BE2C (cell line): Measurements from ENCODE around the gene TUT4.

ENCODE experiments used
- DNase-seq: peaks from one replicate; pipeline ENCODE4 v3.0.0-alpha.2; 2020
- H3K27me3 ChIP-seq: fragments of 250-450 bp; sonication (Bioruptor Pico); 2 replicates; pipeline ENCODE4 v1.5.1; 2020; ENCODE audit warnings: mild to moderate bottlenecking
- H3K36me3 ChIP-seq: fragments of 250-450 bp; sonication (Bioruptor Pico); 2 replicates; pipeline ENCODE4 v1.5.1; 2020; ENCODE audit warnings: mild to moderate bottlenecking
- H3K4me1 ChIP-seq: fragments of 250-450 bp; sonication (Bioruptor Pico); 2 replicates; pipeline ENCODE4 v1.5.1; 2020
- H3K4me3 ChIP-seq: 2 replicates; pipeline ENCODE4 v1.5.1; 2011; ENCODE audit warnings: low read depth, low read length
- H3K9me3 ChIP-seq: fragments of 250-450 bp; sonication (Bioruptor Pico); 2 replicates; pipeline ENCODE4 v1.5.1; 2020
- TF ChIP-seq, protein P1 (sequence below): IDR thresholded peaks from 2 replicates; pipeline ENCODE4 v1.5.1; 2012; ENCODE audit warnings: mild to moderate bottlenecking, low read depth, low read length

Gene TUT4

DNA sequence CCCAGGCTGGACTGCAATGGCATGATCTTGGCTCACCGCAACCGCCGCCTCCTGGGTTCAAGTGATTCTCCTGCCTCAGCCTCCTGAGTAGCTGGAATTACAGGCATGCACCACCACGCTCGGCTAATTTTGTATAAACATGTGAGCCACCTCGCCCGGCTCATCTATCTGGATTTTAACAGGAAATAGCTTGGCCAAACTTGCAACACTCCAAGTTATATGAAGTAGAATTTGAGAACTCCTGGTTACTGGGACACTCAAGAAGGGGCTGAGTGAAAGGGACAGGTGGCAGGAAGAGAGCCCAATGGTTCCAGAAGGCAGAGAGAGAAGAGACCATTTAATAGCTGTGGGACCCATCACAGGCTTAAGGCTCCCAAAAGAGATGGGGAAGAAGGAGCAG lies 46.3 kb upstream of the TUT4 start:
- no peaks in the 10 kb centered on the region for H3K4me1 ChIP-seq

DNA sequence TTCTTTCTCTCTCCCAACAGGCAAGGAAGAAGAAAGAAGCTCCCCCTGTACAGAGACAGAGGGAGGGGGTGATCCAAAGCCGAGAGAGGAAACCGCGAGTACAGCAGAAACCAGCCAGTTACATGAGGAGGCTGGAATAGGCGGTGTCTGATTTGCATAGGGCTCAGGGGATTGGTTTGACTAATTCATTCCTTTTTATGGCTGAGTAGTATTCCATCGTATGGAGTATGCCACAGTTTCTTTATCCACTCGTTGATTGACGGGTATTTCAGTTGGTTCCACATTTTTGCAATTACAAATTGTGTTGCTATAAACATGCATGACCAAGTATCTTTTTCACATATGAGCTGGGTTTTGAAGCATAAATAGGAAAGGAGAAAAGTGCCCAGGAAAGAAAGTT lies 45.8 kb upstream of the TUT4 start:
- no peak for DNase-seq
- Histone ChIP-seq H3K4me3 (no peak overlapping the region), H3K9me3 (no peaks in the 10 kb centered on the region), H3K4me1 (no peaks in the 10 kb centered on the region), H3K36me3 (no peaks in the 10 kb centered on the region), H3K27me3 (no peaks in the 10 kb centered on the region)
- TF ChIP-seq, protein P1, sequence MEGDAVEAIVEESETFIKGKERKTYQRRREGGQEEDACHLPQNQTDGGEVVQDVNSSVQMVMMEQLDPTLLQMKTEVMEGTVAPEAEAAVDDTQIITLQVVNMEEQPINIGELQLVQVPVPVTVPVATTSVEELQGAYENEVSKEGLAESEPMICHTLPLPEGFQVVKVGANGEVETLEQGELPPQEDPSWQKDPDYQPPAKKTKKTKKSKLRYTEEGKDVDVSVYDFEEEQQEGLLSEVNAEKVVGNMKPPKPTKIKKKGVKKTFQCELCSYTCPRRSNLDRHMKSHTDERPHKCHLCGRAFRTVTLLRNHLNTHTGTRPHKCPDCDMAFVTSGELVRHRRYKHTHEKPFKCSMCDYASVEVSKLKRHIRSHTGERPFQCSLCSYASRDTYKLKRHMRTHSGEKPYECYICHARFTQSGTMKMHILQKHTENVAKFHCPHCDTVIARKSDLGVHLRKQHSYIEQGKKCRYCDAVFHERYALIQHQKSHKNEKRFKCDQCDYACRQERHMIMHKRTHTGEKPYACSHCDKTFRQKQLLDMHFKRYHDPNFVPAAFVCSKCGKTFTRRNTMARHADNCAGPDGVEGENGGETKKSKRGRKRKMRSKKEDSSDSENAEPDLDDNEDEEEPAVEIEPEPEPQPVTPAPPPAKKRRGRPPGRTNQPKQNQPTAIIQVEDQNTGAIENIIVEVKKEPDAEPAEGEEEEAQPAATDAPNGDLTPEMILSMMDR: no peak

More for the DNA sequence above, 46.3 kb upstream of the TUT4 start:
- Histone ChIP-seq H3K4me3 (no peak overlapping the region), H3K9me3 (no peaks in the 10 kb centered on the region), H3K36me3 (no peaks in the 10 kb centered on the region), H3K27me3 (no peaks in the 10 kb centered on the region)
- TF ChIP-seq, protein P1: no peak
- no peak for DNase-seq

DNA sequence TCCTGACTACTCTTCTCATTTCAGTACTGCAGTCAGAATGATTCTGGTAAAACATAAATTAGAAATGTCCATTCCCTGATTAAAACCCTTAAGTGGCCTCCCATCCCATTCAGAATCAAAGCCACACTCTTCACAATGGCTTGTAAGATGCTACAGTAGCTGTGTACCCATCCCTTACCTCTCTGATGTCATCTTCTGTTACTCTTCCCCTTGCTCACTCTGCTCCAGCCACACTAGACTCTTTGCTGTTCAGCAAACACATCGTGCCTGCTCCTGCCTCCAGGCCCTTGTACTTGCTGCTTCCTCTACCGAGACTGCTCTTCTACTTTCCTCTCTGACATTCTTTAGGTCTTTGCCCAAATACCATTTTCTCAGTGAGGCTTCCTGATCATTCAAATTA lies 45.0 kb upstream of the TUT4 start:
- DNase-seq: no peak
- no peaks in the 10 kb centered on the region for H3K9me3 ChIP-seq
- H3K4me1 ChIP-seq: no peaks in the 10 kb centered on the region
- H3K27me3 ChIP-seq: no peaks in the 10 kb centered on the region
- TF ChIP-seq, protein P1: no peak
- no peak overlapping the region for H3K4me3 ChIP-seq
- H3K36me3 ChIP-seq: no peaks in the 10 kb centered on the region

DNA sequence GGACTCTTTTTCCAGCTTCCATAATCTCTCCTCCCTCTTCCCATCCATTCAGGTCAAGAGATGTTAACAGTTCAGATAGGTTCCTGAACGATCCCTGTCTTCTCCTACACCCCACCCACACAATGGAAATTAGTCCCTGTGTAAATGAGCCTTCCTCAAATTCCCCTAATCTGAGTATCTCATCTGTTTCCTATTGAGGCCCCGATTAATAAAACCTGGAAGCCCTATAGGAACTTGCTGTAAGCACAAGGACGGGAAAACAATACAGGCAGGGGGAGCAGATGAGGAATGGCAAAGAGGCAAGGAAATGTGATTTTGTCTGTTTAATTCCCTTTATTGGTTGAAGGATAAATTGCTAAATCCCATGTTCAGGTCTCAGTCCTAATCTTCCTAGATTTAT lies 42.2 kb upstream of the TUT4 start:
- no peak for DNase-seq

DNA sequence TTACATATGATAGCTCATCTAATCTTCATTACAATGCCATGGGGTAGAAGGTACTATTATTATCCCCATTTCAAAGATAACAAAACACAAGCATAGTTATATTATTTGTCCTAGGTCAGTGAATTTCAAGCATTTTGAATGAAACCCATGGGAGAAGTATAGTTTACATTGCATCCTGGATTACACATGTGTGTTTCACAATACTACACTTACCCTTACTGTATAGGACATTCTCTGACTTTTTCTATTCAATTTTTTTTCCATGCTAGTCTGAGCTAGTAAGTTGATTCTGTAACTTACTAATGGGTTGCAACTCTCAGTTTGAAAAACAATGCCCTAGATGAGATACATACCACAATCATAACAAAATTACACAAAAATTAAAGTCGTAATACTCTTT lies 40.6 kb upstream of the TUT4 start:
- H3K4me3 ChIP-seq: no peak overlapping the region
- TF ChIP-seq, protein P1: no peak
- H3K27me3 ChIP-seq: no peaks in the 10 kb centered on the region

More for the DNA sequence above, 42.2 kb upstream of the TUT4 start:
- TF ChIP-seq, protein P1: no peak
- Histone ChIP-seq H3K36me3 (no peaks in the 10 kb centered on the region), H3K27me3 (no peaks in the 10 kb centered on the region), H3K4me1 (no peaks in the 10 kb centered on the region), H3K9me3 (no peaks in the 10 kb centered on the region), H3K4me3 (no peak overlapping the region)

DNA sequence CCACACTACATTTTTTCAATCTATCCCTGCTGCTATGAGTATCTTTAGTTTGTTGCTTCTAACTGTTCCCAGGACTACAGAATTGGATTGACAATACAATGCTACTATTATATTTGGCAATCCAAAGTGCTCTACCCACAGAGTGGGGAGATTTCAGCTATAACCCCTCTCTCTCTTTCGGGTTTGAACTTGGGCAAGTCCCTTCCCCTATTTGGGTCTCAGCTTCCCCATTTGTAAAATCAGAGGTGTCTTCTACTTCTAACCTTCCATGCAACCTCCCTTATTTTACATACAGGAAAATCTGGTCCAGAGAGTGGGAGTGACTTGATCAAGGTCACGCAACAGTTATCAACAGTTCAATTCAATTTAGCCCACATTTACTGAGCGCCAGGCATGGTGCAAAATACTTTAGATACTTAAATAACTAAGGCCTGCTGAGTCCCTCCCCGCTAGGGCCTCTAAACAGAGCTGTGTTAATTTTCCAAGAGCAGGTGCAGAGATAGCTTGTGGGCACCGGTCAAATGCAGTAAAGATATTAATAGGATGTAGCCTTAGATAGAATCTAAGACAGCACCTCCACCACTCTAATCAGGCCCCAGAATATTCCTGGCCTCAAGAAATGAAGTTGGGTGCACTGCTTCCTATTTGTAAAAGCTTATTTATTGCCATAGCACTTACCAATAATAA lies 39.9 kb upstream of the TUT4 start:
- Histone ChIP-seq H3K4me3 (no peak overlapping the region), H3K4me1 (no peaks in the 10 kb centered on the region), H3K36me3 (no peaks in the 10 kb centered on the region), H3K9me3 (no peaks in the 10 kb centered on the region), H3K27me3 (no peaks in the 10 kb centered on the region)
- TF ChIP-seq, protein P1: no peak
- DNase-seq: no peak

More for the DNA sequence above, 40.6 kb upstream of the TUT4 start:
- Histone ChIP-seq H3K36me3 (no peaks in the 10 kb centered on the region), H3K4me1 (no peaks in the 10 kb centered on the region), H3K9me3 (no peaks in the 10 kb centered on the region)
- DNase-seq: no peak
